ENCODE measurements around the gene DELE1.

The DELE1 gene

GRCh38 chr5:141926434-141926833, 2.8 kb downstream of the DELE1 start:
- no peak for DNase-seq (ENCODE audit: low read depth in 2 of 2)

- DNase-seq (ENCODE audit: low read depth in 2 of 2): no peak
These were observed 4.4 kb downstream of the DELE1 start for GRCh38 chr5:141928051-141928450.

DNA sequence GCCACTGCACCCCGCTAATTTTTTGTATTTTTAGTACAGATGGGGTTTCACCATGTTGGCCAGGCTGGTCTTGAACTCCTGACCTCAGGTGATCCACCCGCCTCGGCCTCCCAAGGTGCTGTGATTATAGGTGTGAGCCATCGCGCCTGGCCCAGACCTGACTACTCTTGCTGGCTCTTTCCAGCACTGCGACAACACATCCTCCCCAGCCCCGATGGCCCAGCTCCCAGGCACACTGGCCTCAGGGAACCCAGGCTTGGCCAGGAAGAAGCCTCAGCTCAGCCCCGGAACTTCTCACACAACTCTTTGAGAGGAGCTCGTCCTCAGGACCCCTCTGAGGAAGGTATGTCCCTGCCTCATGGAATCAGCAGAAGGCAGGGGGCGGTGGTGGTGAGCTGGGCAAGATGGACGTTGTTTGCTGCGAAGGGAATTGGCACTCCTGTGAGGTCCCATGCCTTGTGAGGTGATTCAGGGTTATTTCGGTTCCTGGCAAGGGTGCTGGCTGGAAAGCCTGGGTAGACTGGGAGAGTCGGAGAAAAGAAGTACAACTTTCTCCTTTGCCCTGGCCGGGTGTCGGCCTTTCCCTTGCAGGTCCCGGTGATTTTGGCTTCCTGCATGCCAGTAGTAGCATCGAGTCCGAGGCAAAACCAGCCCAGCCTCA, 5.9 kb downstream of the DELE1 start:
- no peak for DNase-seq (ENCODE audit: low read depth in 2 of 2)

- DNase-seq (ENCODE audit: low read depth in 2 of 2): no peak
These were observed 8.0 kb downstream of the DELE1 start for GRCh38 chr5:141931694-141932093.

GRCh38 chr5:141933151-141933550, 9.5 kb downstream of the DELE1 start:
- no peak for DNase-seq (ENCODE audit: low read depth in 2 of 2)

DNA sequence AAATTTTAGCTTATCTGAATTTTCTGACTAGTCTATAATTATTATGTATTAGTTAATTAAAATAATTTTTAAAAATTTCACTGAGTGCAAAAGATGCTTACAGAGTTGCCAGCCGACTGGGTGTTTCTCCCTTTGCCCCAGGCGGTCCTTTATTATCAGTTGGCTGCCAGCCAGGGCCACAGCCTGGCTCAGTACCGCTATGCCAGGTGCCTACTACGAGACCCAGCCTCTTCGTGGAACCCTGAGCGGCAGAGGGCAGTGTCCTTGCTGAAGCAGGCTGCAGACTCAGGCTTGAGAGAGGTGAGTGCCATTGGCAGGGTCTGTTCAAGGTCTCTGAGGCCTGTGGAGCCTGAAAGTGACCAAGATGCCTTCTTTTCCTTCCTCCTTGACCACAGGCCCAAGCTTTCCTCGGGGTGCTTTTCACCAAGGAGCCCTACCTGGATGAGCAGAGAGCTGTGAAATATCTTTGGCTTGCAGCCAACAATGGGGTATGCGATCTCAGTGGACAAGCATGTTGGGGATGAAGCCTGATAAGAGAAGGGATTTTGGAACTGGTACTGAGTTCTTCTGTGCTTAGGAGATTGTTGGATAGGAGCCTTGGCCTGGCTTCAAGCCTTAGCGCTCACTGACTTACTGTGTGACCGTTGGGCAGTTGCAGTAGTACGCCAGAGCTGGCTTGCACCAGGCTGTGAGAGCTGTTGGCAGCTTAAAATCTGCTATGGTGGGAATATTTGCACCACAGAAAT, 10.6 kb downstream of the DELE1 start:
- DNase-seq (ENCODE audit: low read depth in 2 of 2): no peak

DNA sequence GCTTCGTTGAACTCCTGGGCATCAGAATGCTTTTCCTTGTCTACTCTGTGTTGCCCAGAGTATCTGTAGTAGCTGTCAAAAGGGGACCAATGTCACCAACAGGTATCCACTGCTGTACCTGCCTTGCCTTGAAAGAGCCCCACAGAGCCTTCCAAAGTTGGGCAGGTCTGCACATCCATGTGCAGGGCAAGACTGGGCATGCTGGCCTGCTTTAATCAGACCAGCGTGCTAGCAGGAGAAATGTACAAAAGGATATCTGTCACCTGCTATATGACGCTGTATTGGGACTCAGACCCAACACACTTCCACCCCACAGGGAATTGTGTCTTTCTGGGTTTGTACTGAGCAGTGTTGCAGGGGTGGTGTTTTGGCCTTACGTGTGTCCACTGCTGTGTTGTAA, 11.9 kb downstream of the DELE1 start:
- DNase-seq (ENCODE audit: low read depth in 2 of 2): no peak

- DNase-seq (ENCODE audit: low read depth in 2 of 2): no peak
These were observed 17.1 kb downstream of the DELE1 start for GRCh38 chr5:141940695-141941271.

- no peak for DNase-seq (ENCODE audit: low read depth in 2 of 2)
These were observed 17.6 kb downstream of the DELE1 start for GRCh38 chr5:141941307-141941706.

GRCh38 chr5:141941779-141942178, 18.1 kb downstream of the DELE1 start:
- no peak for DNase-seq (ENCODE audit: low read depth in 2 of 2)

DNA sequence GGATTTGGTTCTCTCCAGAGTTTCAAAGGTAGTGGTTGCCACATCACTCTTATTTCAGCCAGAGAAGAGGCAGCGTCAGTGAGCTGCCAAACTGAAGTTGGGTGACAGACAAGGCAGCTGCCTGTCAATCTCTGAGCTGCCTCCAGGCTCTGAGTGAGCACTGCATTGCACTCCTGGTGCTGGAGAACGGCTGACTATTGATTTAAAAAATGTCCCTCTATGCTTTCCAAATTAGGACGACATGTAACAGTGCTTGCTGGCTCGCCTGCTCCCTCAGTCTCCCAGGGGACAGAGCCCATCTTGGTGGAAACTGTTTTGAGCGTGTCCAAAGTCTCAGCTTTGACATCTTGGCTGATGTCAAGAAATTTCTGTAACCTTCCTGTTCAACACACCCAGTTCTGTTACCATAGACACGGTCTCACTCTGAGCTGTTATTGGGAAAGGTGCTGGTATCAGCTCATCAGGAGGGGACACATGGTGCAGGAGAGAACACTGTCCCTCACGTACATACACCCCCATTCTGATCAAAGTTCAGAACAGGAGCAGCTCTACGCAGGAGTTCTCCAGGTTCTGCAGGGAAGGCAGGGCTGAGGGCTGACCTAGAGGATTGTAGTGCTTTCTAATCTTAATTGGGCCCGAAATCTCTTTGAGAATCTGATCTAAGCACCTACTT, 18.6 kb downstream of the DELE1 start:
- DNase-seq (ENCODE audit: low read depth in 2 of 2): no peak

DNA sequence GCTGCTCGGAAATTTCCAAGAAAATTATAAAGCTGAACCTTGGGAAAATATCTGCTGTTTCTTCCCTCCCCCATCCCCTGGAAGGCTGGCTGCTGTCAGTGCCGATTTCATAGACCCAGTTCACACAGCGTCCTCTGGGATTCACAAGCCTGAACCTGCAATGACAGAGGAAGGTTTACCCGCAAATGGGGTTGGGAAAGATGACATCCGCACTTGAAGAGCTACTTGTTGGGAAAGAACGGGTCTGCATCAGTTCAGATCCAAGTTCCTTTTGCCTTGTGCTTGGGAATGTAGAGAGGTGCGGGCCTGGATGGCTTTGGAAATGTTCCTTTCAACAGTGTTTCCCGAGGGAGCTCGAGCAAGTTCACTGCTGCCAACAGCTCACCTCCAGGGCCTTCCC, 20.4 kb downstream of the DELE1 start:
- no peak for DNase-seq (ENCODE audit: low read depth in 2 of 2)

- no peak for DNase-seq (ENCODE audit: low read depth in 2 of 2)
These were observed 21.9 kb downstream of the DELE1 start for GRCh38 chr5:141945511-141946051.

DNA sequence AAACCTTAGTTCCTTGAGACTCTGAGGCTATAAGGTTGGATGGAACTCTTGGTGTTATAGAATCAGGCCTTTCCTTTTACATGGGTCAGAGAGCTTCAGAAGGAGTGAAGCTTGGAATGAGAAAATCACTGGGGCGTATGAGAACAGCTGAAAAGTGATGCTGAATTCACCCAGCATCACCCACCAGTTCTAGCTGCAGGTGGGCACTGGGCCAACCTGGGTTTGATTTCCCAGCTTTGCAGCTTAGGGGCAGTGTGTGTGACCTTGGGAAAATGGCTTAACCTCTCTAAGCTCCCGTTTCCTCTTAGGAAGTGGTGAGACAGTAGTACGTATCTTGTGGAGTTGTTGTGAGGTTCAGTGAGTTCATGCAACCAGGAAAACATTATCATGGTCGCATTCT, 23.6 kb downstream of the DELE1 start:
- no peak for DNase-seq (ENCODE audit: low read depth in 2 of 2)

- no peak for DNase-seq (ENCODE audit: low read depth in 2 of 2)
These were observed 25.1 kb downstream of the DELE1 start for GRCh38 chr5:141948812-141949211.

DNA sequence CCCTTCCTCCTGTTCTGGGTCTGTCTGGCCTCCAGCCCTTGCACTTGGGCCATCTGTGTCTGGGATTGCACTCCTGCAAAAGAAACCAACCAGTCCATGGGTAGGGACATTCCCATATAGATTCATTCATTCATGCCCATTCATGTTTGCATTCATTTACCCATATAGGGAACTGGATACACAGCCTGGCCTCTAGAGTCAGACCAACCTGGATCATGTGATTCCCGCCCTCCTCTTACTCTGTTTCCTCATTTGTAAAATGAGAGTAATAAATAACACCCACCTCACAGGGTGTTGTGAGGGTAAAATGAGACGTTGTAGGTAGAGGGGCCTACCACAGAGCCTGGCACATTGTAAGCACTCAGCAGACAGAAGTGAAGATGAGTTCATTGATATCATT, 25.8 kb downstream of the DELE1 start:
- DNase-seq (ENCODE audit: low read depth in 2 of 2): no peak

GRCh38 chr5:141950207-141951005, 26.7 kb downstream of the DELE1 start:
- no peak for DNase-seq (ENCODE audit: low read depth in 2 of 2)

GRCh38 chr5:141951332-141951781, 27.7 kb downstream of the DELE1 start:
- DNase-seq (ENCODE audit: low read depth in 2 of 2): no peak

DNA sequence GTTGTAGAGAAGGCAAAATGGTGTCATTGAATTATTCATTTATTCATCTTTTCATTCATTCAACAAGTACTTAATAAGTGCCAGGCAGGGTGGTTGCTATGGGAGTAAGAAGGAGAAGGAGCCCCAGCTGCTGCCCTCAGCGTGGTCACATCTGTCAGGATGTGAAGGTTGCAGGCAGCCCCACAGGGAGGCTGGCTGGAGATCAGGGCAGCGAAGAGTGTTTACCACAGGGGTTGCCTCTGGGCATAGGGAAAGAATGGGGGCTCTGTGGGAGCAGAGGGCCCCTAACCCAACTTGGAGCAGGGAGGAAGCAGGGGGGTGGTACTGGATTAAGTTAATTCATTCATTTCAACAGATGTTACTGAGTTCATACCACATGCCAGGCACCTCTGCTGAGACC, 28.3 kb downstream of the DELE1 start:
- no peak for DNase-seq (ENCODE audit: low read depth in 2 of 2)

DNA sequence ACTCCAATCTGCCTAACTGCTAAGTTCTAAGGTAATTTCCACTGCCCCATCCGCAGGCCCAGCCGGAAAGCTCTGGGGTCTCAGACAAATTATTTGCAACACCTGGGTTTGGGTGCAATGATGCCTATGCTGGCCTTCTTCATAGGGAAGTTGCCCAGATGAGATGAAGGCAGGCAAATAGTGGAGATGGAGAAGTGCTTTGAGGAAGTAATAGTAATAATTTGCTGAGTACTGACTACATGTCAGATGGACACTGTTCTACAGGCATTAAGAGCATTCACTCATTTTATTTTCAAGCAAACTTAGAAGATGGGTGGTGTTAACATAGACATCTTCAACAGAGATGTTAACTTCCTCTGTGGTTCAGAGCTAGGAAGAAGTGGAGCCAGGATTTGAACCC, 30.5 kb downstream of the DELE1 start:
- DNase-seq (ENCODE audit: low read depth in 2 of 2): no peak

DNA sequence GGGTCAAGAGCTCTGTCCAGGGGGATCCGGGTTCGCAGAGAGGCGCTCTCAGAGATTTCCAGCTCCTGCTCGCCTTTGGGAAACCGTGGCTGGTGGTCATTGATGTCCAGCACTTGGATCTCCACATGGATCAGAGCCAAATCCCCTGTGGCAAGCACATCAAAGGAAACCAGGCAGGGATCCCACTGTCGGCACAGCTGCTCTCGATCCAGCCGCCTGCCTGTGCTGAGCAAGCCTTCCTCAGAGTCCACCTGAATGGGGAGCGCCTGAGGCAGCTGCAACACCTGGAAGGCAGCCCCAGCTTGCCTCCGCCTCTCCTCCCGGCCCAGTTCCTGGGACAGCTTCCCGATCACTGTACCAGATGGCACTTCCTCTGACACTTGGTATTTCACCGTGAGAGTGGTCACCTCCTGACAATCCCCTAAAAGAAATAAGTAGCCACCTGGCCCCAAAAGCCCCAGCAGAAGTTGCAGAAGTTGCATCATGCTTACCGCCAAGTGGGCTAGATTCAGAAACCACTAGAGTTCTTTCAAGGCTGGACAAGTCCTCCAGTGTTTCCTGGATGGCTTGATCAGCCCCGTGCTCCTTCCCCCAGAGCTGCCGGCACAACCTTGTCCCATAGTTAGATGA, 33.8 kb downstream of the DELE1 start:
- DNase-seq (ENCODE audit: low read depth in 2 of 2): no peak
